Endothelial cell of umbilical vein (primary cell): ENCODE measurements around the gene ATP8A1. TPM values are rescaled to one million over a fixed set of nuclear protein-coding genes. Genes with fewer than 3 reads are reported as not detected.

Experiments used
- BruUV-seq: library from RNA; stranded (reverse); fragments of 400-500 nt; replicated peaks from 2 replicates; lab custom pipeline; 2021; lab: Mats Ljungman, UMichigan
- CTCF ChIA-PET: fragments of 300-600, 350-600 bp; sonication (Branson Sonifier 250); formaldehyde crosslinking; loops from one replicate; lab custom pipeline; 2021; ENCODE audit warnings: antibody characterized with exemption, inconsistent platforms; lab: Charles Lee
- POLR2A ChIA-PET: fragments of 300-600, 350-600 bp; sonication (Branson Sonifier 250); formaldehyde crosslinking; loops from one replicate; lab custom pipeline; 2021; ENCODE audit warnings: antibody characterized with exemption, inconsistent platforms; lab: Charles Lee
- DNase-seq: peaks from one replicate; pipeline ENCODE4 v3.0.0-alpha.2; 2011; ENCODE audit warnings: low read depth, low spot score
- FAIRE-seq: peaks from 2 replicates; lab custom pipeline; 2011; peaks lifted over from hg19 to GRCh38; lab: Jason Lieb, UNC
- H2AFZ ChIP-seq: 2 replicates; pipeline ENCODE4 v1.6.0; 2012; ENCODE audit warnings: low read depth, low read length, control low read depth, inconsistent platforms
- H3K27ac ChIP-seq: 2 replicates; pipeline ENCODE4 v1.5.1; 2011; ENCODE audit warnings: low read depth, mild to moderate bottlenecking, control low read depth, low read length, moderate library complexity; ENCODE audit not compliant: insufficient read depth
- H3K27me3 ChIP-seq, 2 experiments: 2 replicates each; pipeline versions ENCODE4 v1.6.0 to v1.6.1; 2011; ENCODE audit warnings: low read length in 2 of 2, mixed read lengths in 1 of 2; ENCODE audit not compliant: control insufficient read depth in 2 of 2, insufficient read depth in 2 of 2
- H3K36me3 ChIP-seq, 2 experiments: 2 replicates in 1 of 2; 3 replicates in 1 of 2; pipeline ENCODE4 v1.5.1; 2011; ENCODE audit warnings: low read length in 2 of 2, mild to moderate bottlenecking in 1 of 2, moderate library complexity in 1 of 2; ENCODE audit not compliant: control insufficient read depth in 2 of 2, insufficient read depth in 2 of 2; ENCODE audit errors: extremely low read depth in 1 of 2
- H3K4me1 ChIP-seq: 3 replicates; pipeline ENCODE4 v1.5.1; 2011; ENCODE audit warnings: mild to moderate bottlenecking, low read length; ENCODE audit not compliant: control insufficient read depth, insufficient read depth; ENCODE audit errors: extremely low read depth
- H3K4me2 ChIP-seq: 2 replicates; pipeline ENCODE4 v1.6.1; 2011; ENCODE audit warnings: low read length, control low read depth, mixed read lengths; ENCODE audit not compliant: insufficient read depth
- H3K4me3 ChIP-seq, 3 experiments: fragments of 200-600 bp in 1 of 3; sonication (generic), shearing (Covaris generic) in 1 of 3; replicated peaks in 1 of 3; 2 replicates each; pipeline ENCODE4 v1.5.1; 2011 to 2016; ENCODE audit warnings: control low read depth in 3 of 3, low read length in 3 of 3, mild to moderate bottlenecking in 2 of 3, inconsistent platforms in 1 of 3, low read depth in 1 of 3, moderate library complexity in 1 of 3; ENCODE audit not compliant: insufficient read depth in 1 of 3
- H3K79me2 ChIP-seq: 2 replicates; pipeline ENCODE4 v1.6.0; 2012; ENCODE audit warnings: low read length, inconsistent platforms; ENCODE audit not compliant: control insufficient read depth, insufficient read depth
- H3K9ac ChIP-seq: replicated peaks from 2 replicates; pipeline ENCODE3; 2011; ENCODE audit warnings: low read length, control low read depth; ENCODE audit not compliant: insufficient read depth; ENCODE audit errors: extremely low read depth
- H3K9me1 ChIP-seq: replicated peaks from 3 replicates; pipeline ENCODE4 v1.6.0; 2011; ENCODE audit warnings: mild to moderate bottlenecking, low read length; ENCODE audit not compliant: control insufficient read depth, insufficient read depth; ENCODE audit errors: extremely low read depth
- H3K9me3 ChIP-seq: replicated peaks from 2 replicates; pipeline ENCODE4 v1.5.1; 2012; ENCODE audit warnings: low read length, inconsistent platforms; ENCODE audit not compliant: control insufficient read depth, insufficient read depth
- H4K20me1 ChIP-seq: replicated peaks from 2 replicates; pipeline ENCODE3; 2011; ENCODE audit warnings: mild to moderate bottlenecking, low read length; ENCODE audit not compliant: control insufficient read depth, insufficient read depth; ENCODE audit errors: extremely low read depth
- CTCF ChIP-seq, 2 donors: IDR thresholded peaks; 1 replicate in 1 of 2; 2 replicates in 1 of 2; pipeline ENCODE4 v1.5.1; 2011; ENCODE audit warnings: low read length in 2 of 2, mild to moderate bottlenecking in 2 of 2, moderate library complexity in 2 of 2, control low read depth in 1 of 2, inconsistent platforms in 1 of 2, low read depth in 1 of 2; ENCODE audit not compliant: insufficient read depth in 1 of 2; ENCODE audit errors: extremely low read depth in 1 of 2
- EZH2 ChIP-seq: IDR thresholded peaks from 2 replicates; pipeline ENCODE4 v1.6.1; 2012; ENCODE audit warnings: borderline replicate concordance, low read depth, mild to moderate bottlenecking, moderate library complexity, low read length, inconsistent platforms; ENCODE audit not compliant: severe bottlenecking
- FOS ChIP-seq: IDR thresholded peaks from 2 replicates; pipeline ENCODE4 v1.6.1; 2011; ENCODE audit warnings: mild to moderate bottlenecking, low read length, moderate library complexity, borderline replicate concordance; ENCODE audit not compliant: insufficient read depth
- GATA2 ChIP-seq: IDR thresholded peaks from 2 replicates; pipeline ENCODE4 v1.7.0; 2011; ENCODE audit warnings: low read depth, mild to moderate bottlenecking, moderate library complexity, mixed read lengths, low read length; ENCODE audit not compliant: insufficient read length, insufficient read depth
- JUN ChIP-seq: IDR thresholded peaks from 2 replicates; pipeline ENCODE4 v1.6.1; 2011; ENCODE audit warnings: borderline replicate concordance, low read depth; ENCODE audit not compliant: insufficient read length, insufficient read depth
- MAX ChIP-seq: IDR thresholded peaks from 2 replicates; pipeline ENCODE4 v1.6.1; 2011; ENCODE audit not compliant: insufficient read depth, insufficient read length
- MYC ChIP-seq: IDR thresholded peaks from one replicate; pipeline ENCODE4 v1.6.1; 2011; ENCODE audit warnings: mild to moderate bottlenecking, low read depth, low read length
- POLR2A ChIP-seq: IDR thresholded peaks from 2 replicates; pipeline ENCODE4 v1.6.1; 2012; ENCODE audit warnings: low read depth, mild to moderate bottlenecking, control low read depth, low read length
- POLR2AphosphoS5 ChIP-seq: IDR thresholded peaks from 2 replicates; pipeline ENCODE4 v1.6.1; 2012; ENCODE audit warnings: low read depth, mild to moderate bottlenecking, control low read depth, low read length, moderate library complexity; ENCODE audit not compliant: insufficient read depth
- dilution Hi-C: fragments of 300-500 bp; cut with MboI; formaldehyde crosslinking; loops from one replicate; pipeline ENCODE4 v1.15.0; 2019; ENCODE audit warnings: low sequenced_read_pairs; ENCODE audit not compliant: extremely low pct_ligation_motif_present
- intact Hi-C: fragments of 100-400 bp; cut with micrococcal nuclease; formaldehyde crosslinking; loops from one replicate; pipeline ENCODE4 v1.10.0; 2022
- polyA plus RNA-seq, 4 experiments: library from polyadenylated mRNA; depleted of rRNA in 3 of 4; stranded (reverse) in 3 of 4; unstranded in 1 of 4; fragments of >200 nt; gene quantifications; 2 replicates each; pipeline versions ENCODE4 v1.2.1 to v1.2.3, GENCODE V29; 2011 to 2012; ENCODE audit warnings: missing spikeins in 1 of 4
- total RNA-seq: library from RNA; stranded (reverse); gene quantifications from 2 replicates; pipeline ENCODE4 v1.2.3, GENCODE V29; 2021

Gene ATP8A1
- total and polyA plus RNA-seq, 2 donors (not counting 3 experiments of a cell fraction or from before 2014, with no cell fraction given): 0.97 to 11.5 TPM

- Histone ChIP-seq H2AFZ (no peak overlapping the region), H3K4me2 (no peak overlapping the region), H3K9me3 (no peaks in the 10 kb centered on the region), H3K79me2 (no peaks in the 10 kb centered on the region), H3K4me3 (no peak overlapping the region), H3K9ac (no peak overlapping the region), H3K9me1 (no peaks in the 10 kb centered on the region), H3K27me3 (no peaks in the 10 kb centered on the region), H3K36me3 (no peaks in the 10 kb centered on the region), H3K4me1 (no peaks in the 10 kb centered on the region), H3K27ac (no peak overlapping the region), H4K20me1 (no peaks in the 10 kb centered on the region)
- ChIA-PET POLR2A (no interaction called here), CTCF (interaction anchor here (2.6 to 3.3 kb wide), 2 partner anchors 22 to 126 kb away, joined by 6 to 13 read pairs; no protein-coding TSS in a partner anchor)
- BruUV-seq: no TSS peak
- DNase-seq (no peak), FAIRE-seq (no peak)
- intact Hi-C loops (no loop called here), dilution Hi-C loops (no loop called here)
- no peak for TF ChIP-seq MAX
Observed at GRCh38 chr4:42497142-42497910, 159.6 kb downstream of the ATP8A1 start.

- no peaks in the 10 kb centered on the region for H3K4me1 ChIP-seq
- H3K9me3 ChIP-seq: no peaks in the 10 kb centered on the region
- H3K36me3 ChIP-seq: no peaks in the 10 kb centered on the region
- no peak overlapping the region for H2AFZ ChIP-seq
- H3K4me3 ChIP-seq: no peak overlapping the region
- dilution Hi-C loops: no loop called here
- intact Hi-C loops: no loop called here
- TF ChIP-seq MYC: no peak
- no peak for TF ChIP-seq JUN
- TF ChIP-seq FOS: no peak
- TF ChIP-seq POLR2A: no peak
- TF ChIP-seq GATA2: no peak
- no peak for TF ChIP-seq CTCF (IDR thresholded peaks at IDR 0.05; ENCODE audit: extremely low read depth in 1 of 2, insufficient read depth in 1 of 2, low read depth in 1 of 2, low read length in 2 of 2)
- TF ChIP-seq POLR2AphosphoS5: no peak
- TF ChIP-seq EZH2: no peak
- no peak for TF ChIP-seq MAX
- FAIRE-seq (no peak), DNase-seq (no peak)
- no peaks in the 10 kb centered on the region for H3K9me1 ChIP-seq
- H4K20me1 ChIP-seq: no peaks in the 10 kb centered on the region
- no peak overlapping the region for H3K4me2 ChIP-seq
- H3K27me3 ChIP-seq: peaks cover 2 to 4% of the 10 kb centered on the region in 2 experiments
- no peaks in the 10 kb centered on the region for H3K79me2 ChIP-seq
- no peak overlapping the region for H3K27ac ChIP-seq
- CTCF ChIA-PET: no interaction called here
- no TSS peak for BruUV-seq
- no peak overlapping the region for H3K9ac ChIP-seq
- POLR2A ChIA-PET: no interaction called here
Observed at GRCh38 chr4:42492962-42493361, 163.9 kb downstream of the ATP8A1 start.
